ENCODE data around the gene CEP295NL.
A peak's percentile ranks its signal among the peaks of the same experiment; 100 is the strongest.
"Not testable (repeated sequence)": the region's sequence is repeated elsewhere in the genome, so short reads cannot be mapped to it uniquely, and the experiment has no call there.

CEP295NL gene

GRCh38 chr17:78872486-78872885, 30.5 kb downstream of the CEP295NL start:
- TF ChIP-seq CTCF (IDR thresholded peaks at IDR 0.05; ENCODE audit: borderline replicate concordance, control extremely low read depth, extremely low read depth, insufficient read depth, missing control alignments): no peak
- DNase-seq (ENCODE audit: low spot score): no peak
- in situ Hi-C loops (cut with MboI; ENCODE audit: low sequenced_read_pairs, unreplicated experiment): no loop called here

DNA sequence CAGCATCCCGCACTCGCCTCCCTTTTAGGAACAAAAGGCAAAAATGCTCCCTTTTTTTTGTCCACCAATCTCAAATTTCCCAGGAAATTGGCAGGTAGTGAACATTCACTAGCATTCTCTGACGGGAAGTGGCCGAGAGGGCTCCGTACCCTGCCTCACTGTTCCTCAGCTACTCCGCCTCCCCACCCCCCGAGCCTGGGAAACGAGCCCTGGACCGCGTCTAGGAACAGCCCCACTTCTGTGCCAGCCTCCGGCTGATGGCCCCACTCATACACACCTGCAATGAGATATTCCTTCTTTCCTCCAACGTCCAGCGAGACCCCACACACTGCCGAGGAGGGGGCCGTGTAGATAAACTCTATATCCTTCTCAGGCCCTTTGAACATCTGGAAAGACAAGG, 32.4 kb downstream of the CEP295NL start:
- in situ Hi-C loops (cut with MboI; ENCODE audit: low sequenced_read_pairs, unreplicated experiment): no loop called here
- no peak for TF ChIP-seq CTCF (IDR thresholded peaks at IDR 0.05; ENCODE audit: borderline replicate concordance, control extremely low read depth, extremely low read depth, insufficient read depth, missing control alignments)
- DNase-seq (ENCODE audit: low spot score): no peak

- DNase-seq (ENCODE audit: low spot score): no peak
- no peak for TF ChIP-seq CTCF (IDR thresholded peaks at IDR 0.05; ENCODE audit: borderline replicate concordance, control extremely low read depth, extremely low read depth, insufficient read depth, missing control alignments)
- in situ Hi-C loops (cut with MboI; ENCODE audit: low sequenced_read_pairs, unreplicated experiment): loop anchor here (10.0 kb wide), 1 partner anchor 96 kb away; no protein-coding TSS in a partner anchor
Observed at GRCh38 chr17:78868391-78868790, 34.6 kb downstream of the CEP295NL start.

DNA sequence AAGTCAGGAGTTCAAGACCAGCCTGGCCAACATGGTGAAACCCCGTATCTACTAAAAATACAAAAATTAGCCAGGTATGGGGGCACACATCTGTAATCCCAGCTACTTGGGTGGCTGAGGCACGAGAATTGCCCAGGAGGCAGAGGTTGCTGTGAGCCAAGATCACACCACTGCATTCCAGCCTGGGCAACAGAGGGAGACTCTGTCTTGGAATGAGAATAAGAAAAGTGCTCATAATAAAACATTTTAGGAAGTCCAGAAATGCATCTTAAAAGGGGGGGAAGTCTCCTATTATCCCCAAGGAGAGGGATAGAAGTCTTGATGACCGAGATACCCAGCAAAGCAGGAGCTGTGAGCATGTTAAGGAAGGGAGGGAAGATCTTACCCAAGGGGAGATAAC, 36.0 kb downstream of the CEP295NL start:
- in situ Hi-C loops (cut with MboI; ENCODE audit: low sequenced_read_pairs, unreplicated experiment): loop anchor here (10.0 kb wide), 1 partner anchor 98 kb away; no protein-coding TSS in a partner anchor
- not testable (repeated sequence) for DNase-seq (ENCODE audit: low spot score)

DNA sequence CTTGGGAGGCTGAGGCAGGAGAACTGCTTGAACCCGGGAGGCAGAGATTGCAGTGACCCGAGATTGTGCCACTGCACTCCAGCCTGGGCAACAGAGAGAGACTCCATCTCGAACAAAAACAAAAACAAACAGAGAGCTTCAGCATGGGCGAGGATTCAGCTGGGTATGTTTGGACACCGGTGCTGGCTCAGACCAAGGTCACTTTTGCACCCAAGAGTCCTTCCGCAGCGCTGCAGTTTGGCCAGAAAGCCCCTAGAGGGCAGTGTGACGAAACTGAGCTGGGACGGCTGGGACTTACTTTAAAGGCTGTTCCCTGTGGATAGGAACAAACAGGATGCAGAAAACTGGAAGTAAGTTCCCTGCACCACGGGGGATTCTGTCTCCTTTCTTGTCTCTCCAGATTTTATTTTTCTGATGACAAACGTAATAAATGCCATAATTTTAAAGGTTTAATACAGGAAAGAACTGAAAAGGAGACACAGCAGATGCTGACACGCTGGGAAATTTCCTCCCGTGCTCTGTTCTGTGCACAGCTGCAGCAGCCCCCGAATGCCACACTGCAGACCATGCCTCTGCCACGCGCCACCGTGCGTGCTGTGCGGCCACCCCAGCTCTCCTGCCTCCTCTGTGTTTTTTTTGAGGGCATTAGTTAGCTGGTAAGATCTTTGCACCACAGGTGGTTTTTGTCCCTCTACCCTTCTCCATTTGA, 37.2 kb downstream of the CEP295NL start:
- TF ChIP-seq CTCF (IDR thresholded peaks at IDR 0.05; ENCODE audit: borderline replicate concordance, control extremely low read depth, extremely low read depth, insufficient read depth, missing control alignments): peak; percentile 93
- peak; percentile 82 for DNase-seq (ENCODE audit: low spot score)
- in situ Hi-C loops (cut with MboI; ENCODE audit: low sequenced_read_pairs, unreplicated experiment): loop anchor here (10.0 kb wide), 1 partner anchor 99 kb away; no protein-coding TSS in a partner anchor

- DNase-seq (ENCODE audit: low spot score): no peak
- no peak for TF ChIP-seq CTCF (IDR thresholded peaks at IDR 0.05; ENCODE audit: borderline replicate concordance, control extremely low read depth, extremely low read depth, insufficient read depth, missing control alignments)
- in situ Hi-C loops (cut with MboI; ENCODE audit: low sequenced_read_pairs, unreplicated experiment): loop anchor here (10.0 kb wide), 1 partner anchor 101 kb away; no protein-coding TSS in a partner anchor
Observed at GRCh38 chr17:78864117-78864516, 38.9 kb downstream of the CEP295NL start.
